NOMO-1 treated with dmso at 0.1 percent for 144 hours (cell line): ENCODE measurements around the gene SIRT5.

Experiments
- DNase-seq: peaks from one replicate; lab custom pipeline; 2025; ENCODE audit not compliant: unreplicated experiment; lab: John Stamatoyannopoulos, UW

Gene SIRT5

DNA sequence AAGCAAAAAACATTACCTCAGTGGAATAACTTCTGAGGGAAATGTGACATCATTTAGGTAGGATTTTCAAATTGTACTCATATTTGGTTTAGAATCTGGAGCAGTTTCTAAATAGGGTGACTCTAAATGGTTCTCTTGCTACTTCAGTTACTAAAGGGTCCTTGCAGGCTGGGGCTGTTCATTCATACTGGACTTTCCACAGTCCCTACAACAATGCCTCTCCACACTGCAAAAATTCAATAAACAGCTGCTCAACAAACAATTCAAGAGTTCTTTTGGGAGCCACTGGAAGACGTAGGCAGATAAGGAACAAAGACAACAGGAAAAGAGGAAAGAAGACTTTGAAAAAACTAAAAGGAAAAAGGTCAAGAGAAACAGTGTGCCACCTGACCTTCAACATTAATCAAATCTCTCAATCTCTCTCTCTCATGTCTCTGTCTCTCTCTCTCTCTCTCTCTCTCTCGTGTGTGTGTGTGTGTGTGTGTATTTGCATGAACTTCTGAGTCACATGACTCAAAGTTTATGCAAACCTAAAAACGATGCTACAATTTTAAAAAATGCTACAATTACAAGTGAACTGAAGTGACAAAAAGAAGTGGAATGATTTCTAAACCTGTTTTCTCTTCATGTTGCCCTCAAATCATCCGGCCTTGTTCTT is 55.2 kb downstream of the SIRT5 start:
- no peak for DNase-seq

DNA sequence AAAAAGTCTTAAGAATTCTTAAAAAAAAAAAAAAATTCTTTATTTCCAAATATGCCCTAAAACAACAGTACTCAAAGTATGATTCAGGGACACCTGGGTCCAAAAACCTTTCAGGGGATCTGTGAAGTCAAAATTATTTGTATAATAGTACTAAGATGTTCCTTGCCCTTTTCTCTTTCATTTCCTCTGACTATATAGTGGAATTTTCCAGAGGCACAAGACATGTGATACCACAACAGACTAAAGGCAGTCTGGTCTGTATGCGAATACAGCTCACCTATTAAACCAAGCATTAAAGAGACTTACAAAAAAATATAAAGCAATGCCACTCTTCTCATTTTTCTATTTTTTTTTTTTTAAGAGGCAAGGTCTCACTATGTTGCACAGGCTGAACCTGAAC is 56.1 kb downstream of the SIRT5 start:
- DNase-seq = no peak

DNA sequence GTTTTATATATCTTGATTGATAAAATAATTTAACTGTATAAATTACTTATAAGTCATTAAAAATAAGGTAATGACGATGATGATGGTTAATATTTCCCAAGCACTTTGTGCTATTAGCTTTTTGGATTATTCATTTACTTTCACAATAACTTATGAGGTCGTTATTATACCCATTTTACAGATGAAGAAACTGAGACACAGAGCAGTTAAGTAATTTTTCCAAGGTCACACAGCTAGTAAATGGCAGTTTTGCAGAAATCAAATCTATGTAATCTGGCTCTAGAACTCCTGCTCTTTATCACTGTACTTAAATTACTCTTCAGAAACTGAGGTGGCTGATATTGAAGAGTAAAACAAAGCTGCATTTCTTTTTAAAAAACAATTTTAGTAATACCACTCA is 58.9 kb downstream of the SIRT5 start:
- DNase-seq = no peak

DNA sequence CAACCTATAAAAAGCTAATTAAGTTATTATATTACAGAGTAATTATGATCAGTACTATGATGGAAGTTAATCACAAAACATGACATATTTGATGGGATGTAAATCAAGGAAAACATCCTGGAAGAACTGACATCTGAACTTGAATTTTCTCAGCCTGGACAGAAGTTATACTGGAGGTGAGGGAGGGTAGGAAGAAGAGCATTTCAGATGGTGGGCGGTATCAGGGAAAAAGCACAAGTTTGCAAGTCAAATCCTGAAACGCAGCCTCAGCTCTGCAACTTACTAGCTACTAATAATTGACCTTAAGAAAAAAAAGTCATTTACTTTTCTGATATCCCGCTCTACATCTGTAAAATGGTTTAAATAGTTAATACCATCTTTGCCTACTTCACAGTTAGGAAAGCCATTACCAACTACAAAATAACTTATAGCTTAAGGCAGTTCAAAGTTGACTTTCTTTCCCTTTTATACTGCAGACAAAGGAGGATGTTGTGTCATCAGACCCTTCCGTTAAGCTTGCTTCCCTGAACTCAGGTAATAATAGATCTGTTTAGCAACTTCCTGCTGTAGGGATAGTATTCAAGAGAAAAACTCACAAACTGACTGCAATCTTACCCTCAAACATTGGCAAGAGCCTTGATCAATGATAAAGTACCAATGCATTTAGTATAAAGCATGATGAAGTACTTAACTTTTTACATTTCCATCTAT is 61.7 kb downstream of the SIRT5 start:
- peak; percentile 13 for DNase-seq

DNA sequence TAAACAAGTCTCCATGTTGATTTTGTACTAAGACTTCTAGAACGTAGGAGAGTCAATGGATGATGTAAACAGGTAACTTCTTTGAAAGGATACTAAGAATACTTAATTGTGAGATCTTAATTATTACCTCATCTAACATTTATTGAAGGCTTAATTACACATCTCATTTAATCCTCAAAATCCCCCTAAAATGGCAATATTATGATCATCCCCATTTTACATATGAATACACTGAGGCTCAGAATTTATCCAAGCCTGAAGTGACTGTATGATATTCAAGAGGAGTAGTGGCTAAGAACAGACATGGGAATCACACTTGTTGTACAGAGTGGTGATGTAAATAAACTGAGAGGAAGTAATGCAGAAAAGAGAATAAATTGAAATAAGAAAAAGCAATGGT is 63.6 kb downstream of the SIRT5 start:
- DNase-seq = no peak

DNA sequence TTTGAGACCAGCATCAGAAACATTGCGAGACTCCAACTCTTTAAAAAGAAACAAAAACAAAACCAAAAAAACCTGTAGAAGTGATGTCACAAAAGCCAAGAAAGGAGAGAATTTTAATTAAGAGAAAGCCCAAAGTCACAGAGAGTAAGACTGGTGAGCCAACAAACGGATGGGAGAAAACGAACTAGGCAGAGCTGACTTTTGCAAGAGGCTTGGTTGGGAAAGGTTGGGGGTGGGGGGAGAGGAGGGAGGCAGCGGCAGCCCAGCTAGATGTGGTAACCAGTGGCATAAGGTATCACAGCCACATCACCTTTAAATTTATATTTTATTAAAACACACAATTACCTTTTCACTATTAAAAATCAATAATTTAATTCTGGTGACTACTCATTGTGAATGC is 64.2 kb downstream of the SIRT5 start:
- DNase-seq = peak; percentile 61

DNA sequence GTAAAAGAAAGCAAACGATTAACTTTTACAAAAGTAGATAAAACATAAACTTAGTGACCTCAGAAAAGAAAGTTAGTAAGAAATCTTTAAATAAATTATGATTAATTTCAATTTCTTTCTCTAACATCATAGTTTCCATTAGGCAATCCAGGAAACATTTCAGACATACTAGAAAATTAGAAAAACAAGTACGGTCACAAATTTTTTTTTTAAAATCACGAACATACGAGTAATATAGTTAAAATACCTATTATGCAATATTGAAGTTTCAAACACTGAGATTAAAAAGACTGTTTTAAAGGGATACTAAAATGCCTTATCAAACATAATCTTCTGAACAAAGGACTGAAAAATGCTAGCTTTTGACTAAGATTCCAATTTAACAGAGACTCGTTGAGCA is 66.9 kb downstream of the SIRT5 start:
- DNase-seq = no peak

DNA sequence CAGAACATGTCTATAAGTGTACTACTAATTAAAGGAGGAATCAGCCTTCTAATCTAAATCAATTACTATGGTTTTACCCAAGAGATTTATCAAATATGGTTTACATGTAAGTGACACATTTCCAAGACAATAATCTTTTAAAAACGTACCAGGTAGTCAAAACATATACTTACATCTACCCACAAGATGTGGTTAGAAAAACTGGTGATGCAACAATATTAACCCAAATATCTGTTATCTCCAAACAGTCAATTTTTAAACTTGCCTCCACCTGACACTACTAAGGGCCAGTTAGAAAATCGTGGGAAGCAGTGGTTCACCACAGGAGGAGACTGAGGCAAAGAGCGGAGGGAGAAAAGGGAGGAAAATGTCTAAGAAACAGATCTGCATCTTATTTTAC is 68.7 kb downstream of the SIRT5 start:
- DNase-seq = no peak

DNA sequence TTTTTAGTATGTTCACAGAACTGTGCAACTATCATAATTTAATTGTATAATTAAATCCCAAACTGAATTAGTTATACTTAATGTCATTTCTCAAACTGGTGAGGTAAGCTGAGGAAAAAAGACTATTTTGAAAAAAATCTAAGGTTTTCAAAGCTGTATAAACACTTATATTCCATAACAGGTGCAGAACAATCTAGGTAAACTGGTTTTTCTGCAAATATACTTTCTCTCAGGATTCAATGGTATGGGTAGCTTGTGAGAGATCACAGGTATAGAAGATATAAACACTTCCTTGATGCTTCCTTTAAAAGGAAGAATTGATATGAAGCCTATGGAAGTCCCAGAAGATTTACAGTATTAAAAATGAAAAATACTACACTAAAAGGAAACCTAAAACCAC is 74.4 kb downstream of the SIRT5 start:
- no peak for DNase-seq

DNA sequence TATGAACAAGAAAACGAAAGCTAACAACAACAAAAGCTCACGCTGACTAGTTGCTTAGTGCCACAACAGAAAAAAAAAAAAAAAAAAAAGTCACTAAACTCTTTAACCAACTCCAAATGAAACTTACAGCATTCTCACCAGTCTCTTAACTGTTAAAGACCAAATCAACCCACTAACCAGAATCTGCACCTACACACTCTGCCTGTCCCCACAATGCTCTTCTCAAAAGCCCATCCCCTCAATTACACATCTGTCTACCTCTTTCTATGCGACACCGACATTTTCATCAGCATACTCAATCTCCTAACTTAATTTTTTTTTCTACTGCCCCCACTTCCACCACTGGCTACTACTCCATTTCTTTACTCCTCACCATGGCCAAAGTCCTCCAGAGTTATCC is 75.0 kb downstream of the SIRT5 start:
- no peak for DNase-seq

DNA sequence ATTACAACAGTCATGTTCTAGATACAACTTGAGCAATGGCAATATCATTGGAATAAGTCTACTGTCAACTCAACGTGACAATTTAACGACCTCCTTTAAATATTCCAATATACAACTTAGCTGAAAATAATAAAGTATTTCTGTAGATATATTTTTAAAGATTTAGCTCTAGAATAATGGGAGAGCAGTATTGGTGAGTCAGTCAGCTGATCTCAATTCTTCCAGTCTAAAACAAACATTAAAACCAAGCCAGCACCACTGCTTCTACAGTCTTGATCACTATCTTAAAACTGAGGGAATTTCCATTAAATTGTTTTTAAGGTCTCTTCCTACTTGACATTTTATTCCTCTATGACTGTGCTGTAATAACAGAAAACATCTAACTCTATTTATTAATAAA is 78.9 kb downstream of the SIRT5 start:
- no peak for DNase-seq

DNA sequence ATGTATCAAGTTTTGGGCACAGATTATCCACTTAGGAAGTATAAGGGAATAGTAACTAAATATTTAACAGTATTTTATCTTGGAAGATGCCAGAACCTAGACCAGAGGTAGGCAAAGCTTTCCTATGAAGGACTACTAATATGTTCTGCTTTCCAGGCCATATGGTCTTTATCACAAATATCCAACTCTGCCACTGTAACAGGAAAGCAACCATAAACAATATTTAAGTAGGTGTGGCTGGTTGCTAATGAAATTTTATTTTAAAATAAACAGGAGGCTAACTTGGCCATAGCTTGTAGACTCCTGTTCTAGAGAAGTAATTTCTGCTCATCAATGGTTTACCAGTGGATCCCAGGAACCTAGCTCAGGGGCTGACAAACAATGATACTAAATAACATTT is 80.1 kb downstream of the SIRT5 start:
- no peak for DNase-seq

DNA sequence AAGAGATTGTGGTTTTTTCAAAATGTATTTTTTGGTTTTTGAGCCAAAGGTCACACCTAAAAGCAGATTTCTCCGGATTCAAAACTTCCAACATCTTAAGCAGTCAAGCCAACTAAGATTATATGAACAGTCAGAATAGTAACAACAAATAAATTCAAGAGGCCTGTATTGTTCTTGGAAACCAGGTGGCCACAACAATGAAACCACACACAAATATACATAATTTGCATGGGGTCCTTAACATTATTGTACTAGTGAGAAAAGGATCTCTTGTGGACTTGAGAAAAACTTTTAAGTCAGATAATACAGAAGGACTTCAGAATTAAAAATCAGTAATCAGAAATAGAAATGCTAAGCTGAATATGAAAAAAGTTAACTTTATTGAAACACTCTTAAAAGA is 81.3 kb downstream of the SIRT5 start:
- DNase-seq = no peak

DNA sequence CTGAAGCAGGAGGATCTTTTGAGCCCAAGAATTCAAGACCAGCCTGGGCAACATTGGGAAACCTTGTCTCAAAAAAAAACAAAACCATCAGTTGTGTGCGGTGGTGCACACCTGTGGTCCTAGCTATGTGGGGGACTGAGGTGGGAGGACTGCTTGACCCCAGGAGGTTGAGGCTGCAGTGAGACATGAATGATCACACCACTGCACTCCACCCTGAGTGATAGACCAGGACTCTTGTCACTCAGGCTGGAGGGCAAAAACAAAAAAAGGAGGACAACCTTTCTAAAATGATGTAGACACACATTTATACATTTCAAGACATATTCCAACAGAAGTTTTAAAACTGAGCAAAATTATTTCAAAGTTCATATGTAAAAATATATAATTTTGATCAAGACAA is 85.9 kb downstream of the SIRT5 start:
- no peak for DNase-seq

DNA sequence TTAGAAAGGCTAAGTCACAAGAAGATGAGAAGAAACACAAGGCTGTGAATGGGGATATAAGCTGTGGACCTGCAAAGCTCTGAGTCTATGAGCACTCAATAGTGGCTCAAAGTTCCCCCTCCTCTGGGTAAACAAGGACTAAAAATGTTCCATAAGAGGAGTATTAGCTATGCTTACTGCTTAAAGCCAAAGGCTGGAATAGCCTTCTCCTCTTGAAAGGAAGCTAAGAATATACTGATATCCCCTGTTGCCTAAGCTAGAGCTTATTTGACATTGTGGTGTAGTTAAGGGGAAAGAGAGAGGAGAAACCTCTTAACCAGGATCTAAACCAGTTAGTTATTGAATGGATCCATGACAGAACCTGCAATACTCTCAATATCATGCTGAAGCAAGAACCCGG is 86.5 kb downstream of the SIRT5 start:
- no peak for DNase-seq

DNA sequence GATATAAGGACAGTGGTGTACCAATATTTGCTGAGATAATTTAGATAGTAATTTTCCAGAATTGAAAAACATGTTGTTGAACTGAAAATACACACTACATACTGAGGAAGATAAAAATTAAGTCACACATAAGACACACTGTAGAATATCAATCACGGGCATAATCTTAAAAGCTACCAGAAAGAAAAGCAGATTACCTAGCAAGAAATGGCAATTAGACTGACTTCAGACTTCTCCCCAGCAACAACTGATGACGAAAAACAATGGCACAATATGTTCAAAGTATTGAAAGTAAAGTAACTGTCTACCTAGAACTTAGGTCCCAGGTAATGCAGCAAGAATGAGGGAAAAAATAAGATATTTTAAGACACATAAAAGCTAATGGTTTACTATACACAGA is 87.2 kb downstream of the SIRT5 start:
- DNase-seq = no peak

DNA sequence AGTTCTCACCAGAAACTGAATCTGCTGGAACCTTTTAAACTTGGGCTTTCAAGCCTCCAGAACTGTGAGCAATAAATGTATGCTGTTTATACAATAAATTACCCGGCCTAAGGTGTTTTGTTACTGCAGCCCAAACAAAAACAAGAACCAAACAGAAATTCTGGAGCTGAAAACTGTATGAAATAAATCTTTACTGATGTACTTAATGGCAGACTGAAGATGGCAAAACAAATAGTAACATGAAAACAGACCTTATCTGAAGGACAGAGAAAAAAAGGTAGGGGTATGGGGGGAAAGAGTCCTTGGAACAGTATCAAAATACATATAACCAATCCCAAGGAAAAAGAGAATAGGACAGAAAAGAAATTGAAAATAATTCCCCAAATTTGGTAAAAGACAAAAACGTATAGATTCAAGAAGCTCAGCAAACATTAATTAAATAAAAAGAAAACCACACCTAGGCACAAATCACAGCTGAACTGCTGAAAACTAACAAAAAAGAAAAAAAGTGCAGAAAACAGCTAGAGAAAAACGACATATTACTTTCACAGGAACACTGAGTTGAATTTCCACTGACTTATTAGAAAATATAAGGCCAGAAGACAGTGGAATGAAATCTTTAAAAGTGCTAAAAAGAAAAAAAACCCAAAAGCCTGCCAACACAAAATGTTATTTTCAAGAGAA is 88.4 kb downstream of the SIRT5 start:
- DNase-seq = no peak

DNA sequence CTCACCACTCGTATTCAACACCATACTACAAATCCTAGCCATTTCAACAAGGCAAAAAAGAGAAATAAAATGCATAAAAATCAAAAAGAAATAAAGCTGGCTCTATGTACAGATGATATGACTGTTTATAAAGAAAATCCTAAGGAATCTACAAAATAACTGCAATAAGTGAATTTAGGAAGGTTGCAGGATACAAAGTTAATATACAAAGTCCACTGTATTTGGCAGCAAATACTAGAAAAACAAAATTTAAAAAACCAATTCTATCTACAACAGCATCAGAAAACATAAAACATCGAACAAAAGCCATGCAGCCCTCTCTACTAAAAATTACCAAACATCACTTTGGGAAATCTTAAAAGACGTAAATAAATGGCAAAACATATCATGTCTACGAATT is 89.6 kb downstream of the SIRT5 start:
- no peak for DNase-seq
